ENCODE measurements around the gene DAPK3.
"Not testable (repeated sequence)": the region's sequence is repeated elsewhere in the genome, so short reads cannot be mapped to it uniquely, and the experiment has no call there.

The DAPK3 gene

GRCh38 chr19:3959766-3960131, 11.2 kb downstream of the DAPK3 start:
- TF ChIP-seq, protein P1, sequence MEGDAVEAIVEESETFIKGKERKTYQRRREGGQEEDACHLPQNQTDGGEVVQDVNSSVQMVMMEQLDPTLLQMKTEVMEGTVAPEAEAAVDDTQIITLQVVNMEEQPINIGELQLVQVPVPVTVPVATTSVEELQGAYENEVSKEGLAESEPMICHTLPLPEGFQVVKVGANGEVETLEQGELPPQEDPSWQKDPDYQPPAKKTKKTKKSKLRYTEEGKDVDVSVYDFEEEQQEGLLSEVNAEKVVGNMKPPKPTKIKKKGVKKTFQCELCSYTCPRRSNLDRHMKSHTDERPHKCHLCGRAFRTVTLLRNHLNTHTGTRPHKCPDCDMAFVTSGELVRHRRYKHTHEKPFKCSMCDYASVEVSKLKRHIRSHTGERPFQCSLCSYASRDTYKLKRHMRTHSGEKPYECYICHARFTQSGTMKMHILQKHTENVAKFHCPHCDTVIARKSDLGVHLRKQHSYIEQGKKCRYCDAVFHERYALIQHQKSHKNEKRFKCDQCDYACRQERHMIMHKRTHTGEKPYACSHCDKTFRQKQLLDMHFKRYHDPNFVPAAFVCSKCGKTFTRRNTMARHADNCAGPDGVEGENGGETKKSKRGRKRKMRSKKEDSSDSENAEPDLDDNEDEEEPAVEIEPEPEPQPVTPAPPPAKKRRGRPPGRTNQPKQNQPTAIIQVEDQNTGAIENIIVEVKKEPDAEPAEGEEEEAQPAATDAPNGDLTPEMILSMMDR (IDR thresholded peaks at IDR 0.05; ENCODE audit: poor library complexity, severe bottlenecking): no peak
- Histone ChIP-seq H3K36me3 (ENCODE audit: low read depth) (peaks cover 55% of the 10 kb centered on the region), H3K9me3 (ENCODE audit: severe bottlenecking) (no peaks in the 10 kb centered on the region), H3K4me1 (ENCODE audit: insufficient read depth, poor library complexity, severe bottlenecking) (no peaks in the 10 kb centered on the region), H3K27ac (ENCODE audit: poor library complexity, severe bottlenecking) (no peak overlapping the region), H3K27me3 (ENCODE audit: insufficient read depth, poor library complexity, severe bottlenecking) (no peaks in the 10 kb centered on the region), H3K4me3 (ENCODE audit: severe bottlenecking) (no peak overlapping the region)
- ATAC-seq (ENCODE audit: low read depth) (no peak), DNase-seq (ENCODE audit: low spot score) (no peak)

DNA sequence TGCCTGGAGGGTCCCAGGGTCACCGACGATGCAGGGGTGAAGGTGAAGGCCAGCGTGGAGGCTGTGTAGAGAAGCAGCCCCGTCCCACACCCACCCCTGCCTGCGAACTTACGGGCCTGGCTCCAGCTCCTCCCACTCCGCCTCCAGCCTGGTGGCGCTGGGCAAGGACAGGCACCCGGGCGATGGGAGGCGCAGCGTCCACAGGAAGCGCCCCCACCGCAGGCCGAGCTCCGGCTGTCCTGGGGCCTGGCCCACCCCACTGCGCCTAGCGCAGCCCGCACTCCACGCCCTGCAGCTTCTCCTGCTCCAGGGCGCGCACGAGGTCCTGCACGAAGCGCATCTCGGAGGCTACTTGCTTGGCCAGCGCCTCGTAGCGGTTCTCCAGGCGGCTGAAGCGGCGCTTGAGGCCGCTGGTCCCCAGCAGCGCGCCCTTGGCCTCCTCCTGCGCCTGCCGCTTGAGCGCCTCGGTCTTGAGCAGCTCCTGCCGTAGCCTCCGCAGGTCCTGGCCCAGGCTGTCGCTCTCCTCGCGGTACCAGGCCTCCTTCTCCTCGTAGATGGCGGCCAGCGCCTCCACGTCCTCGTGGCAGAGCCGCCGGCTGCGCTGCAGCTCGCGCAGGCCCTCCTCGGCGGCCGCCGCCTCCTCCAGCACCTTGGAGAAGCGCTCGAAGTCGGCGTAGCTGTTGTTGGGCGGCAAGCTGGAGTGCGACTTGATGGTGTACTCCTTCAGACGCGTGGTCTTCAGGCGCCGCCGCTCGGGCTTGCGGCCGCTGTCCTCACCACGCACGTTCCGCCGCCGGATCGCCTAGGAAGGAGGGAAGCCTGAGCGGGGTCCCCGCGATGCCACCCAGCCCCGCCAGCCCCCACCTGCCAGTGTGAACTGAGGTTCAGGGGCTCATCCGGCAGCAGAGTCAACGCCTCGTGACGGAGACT, 11.8 kb downstream of the DAPK3 start:
- Histone ChIP-seq H3K27me3 (ENCODE audit: insufficient read depth, poor library complexity, severe bottlenecking) (no peaks in the 10 kb centered on the region), H3K4me3 (ENCODE audit: severe bottlenecking) (no peak overlapping the region), H3K36me3 (ENCODE audit: low read depth) (peaks cover 53% of the 10 kb centered on the region), H3K9me3 (ENCODE audit: severe bottlenecking) (no peaks in the 10 kb centered on the region), H3K27ac (ENCODE audit: poor library complexity, severe bottlenecking) (no peak overlapping the region), H3K4me1 (ENCODE audit: insufficient read depth, poor library complexity, severe bottlenecking) (no peaks in the 10 kb centered on the region)
- ATAC-seq (ENCODE audit: low read depth) (no peak), DNase-seq (ENCODE audit: low spot score) (no peak)
- TF ChIP-seq, protein P1 (IDR thresholded peaks at IDR 0.05; ENCODE audit: poor library complexity, severe bottlenecking): no peak

DNA sequence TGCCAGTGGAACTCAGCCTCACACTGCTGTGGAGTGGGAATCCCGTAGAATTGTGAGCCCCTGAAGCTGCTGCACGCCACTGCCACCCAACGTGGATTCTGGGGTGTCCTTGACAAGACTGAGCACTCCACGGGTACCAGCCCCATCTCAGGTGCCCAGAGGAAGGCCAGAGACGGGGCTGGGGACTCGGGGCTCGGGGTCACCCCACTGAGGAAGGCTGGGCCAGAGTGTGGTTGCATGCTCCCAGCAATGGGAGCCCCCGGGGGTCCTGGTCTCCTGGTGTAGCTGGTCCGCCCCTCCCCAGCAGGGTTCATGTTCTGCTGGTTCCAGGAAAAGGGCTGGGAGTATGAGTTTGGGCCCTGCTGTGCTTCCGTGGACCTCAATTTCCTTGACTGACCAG, 15.2 kb downstream of the DAPK3 start:
- TF ChIP-seq, protein P1 (IDR thresholded peaks at IDR 0.05; ENCODE audit: poor library complexity, severe bottlenecking): no peak
- Histone ChIP-seq H3K36me3 (ENCODE audit: low read depth) (peaks cover 22% of the 10 kb centered on the region), H3K9me3 (ENCODE audit: severe bottlenecking) (no peaks in the 10 kb centered on the region), H3K27me3 (ENCODE audit: insufficient read depth, poor library complexity, severe bottlenecking) (no peaks in the 10 kb centered on the region), H3K4me3 (ENCODE audit: severe bottlenecking) (no peak overlapping the region), H3K4me1 (ENCODE audit: insufficient read depth, poor library complexity, severe bottlenecking) (no peaks in the 10 kb centered on the region), H3K27ac (ENCODE audit: poor library complexity, severe bottlenecking) (no peak overlapping the region)
- DNase-seq (ENCODE audit: low spot score) (no peak), ATAC-seq (ENCODE audit: low read depth) (no peak)

GRCh38 chr19:3955276-3955675, 15.6 kb downstream of the DAPK3 start:
- H3K4me3 ChIP-seq (ENCODE audit: severe bottlenecking); H3K27me3 ChIP-seq (ENCODE audit: insufficient read depth, poor library complexity, severe bottlenecking); ATAC-seq (ENCODE audit: low read depth); DNase-seq (ENCODE audit: low spot score); H3K27ac ChIP-seq (ENCODE audit: poor library complexity, severe bottlenecking); H3K4me1 ChIP-seq (ENCODE audit: insufficient read depth, poor library complexity, severe bottlenecking); H3K9me3 ChIP-seq (ENCODE audit: severe bottlenecking): not testable (repeated sequence)
- H3K36me3 ChIP-seq (ENCODE audit: low read depth): peaks cover 20% of the 10 kb centered on the region

- no peak overlapping the region for H3K4me3 ChIP-seq (ENCODE audit: severe bottlenecking)
- TF ChIP-seq, protein P1 (IDR thresholded peaks at IDR 0.05; ENCODE audit: poor library complexity, severe bottlenecking): no peak
- H3K36me3 ChIP-seq (ENCODE audit: low read depth): peaks cover 10% of the 10 kb centered on the region
- H3K27ac ChIP-seq (ENCODE audit: poor library complexity, severe bottlenecking): no peak overlapping the region
- no peaks in the 10 kb centered on the region for H3K4me1 ChIP-seq (ENCODE audit: insufficient read depth, poor library complexity, severe bottlenecking)
- DNase-seq (ENCODE audit: low spot score) (no peak), ATAC-seq (ENCODE audit: low read depth) (0 out of 3 replicates have a peak, but pooled peaks have one; percentile 21)
- H3K27me3 ChIP-seq (ENCODE audit: insufficient read depth, poor library complexity, severe bottlenecking): no peaks in the 10 kb centered on the region
- no peaks in the 10 kb centered on the region for H3K9me3 ChIP-seq (ENCODE audit: severe bottlenecking)
Observed at GRCh38 chr19:3954107-3954506, 16.8 kb downstream of the DAPK3 start.

GRCh38 chr19:3952755-3953276, 18.1 kb downstream of the DAPK3 start:
- not testable (repeated sequence) for H3K36me3 ChIP-seq (ENCODE audit: low read depth); H3K4me1 ChIP-seq (ENCODE audit: insufficient read depth, poor library complexity, severe bottlenecking); ATAC-seq (ENCODE audit: low read depth); DNase-seq (ENCODE audit: low spot score); H3K27ac ChIP-seq (ENCODE audit: poor library complexity, severe bottlenecking); H3K27me3 ChIP-seq (ENCODE audit: insufficient read depth, poor library complexity, severe bottlenecking); H3K4me3 ChIP-seq (ENCODE audit: severe bottlenecking); H3K9me3 ChIP-seq (ENCODE audit: severe bottlenecking)
